Keratinocyte (primary cell): ENCODE data around the gene SLC25A21. TPM values are rescaled to one million over a fixed set of nuclear protein-coding genes. Genes with fewer than 3 reads are reported as not detected.

ENCODE experiments used
- DNase-seq: peaks from one replicate; pipeline ENCODE4 v3.0.0-alpha.2; 2011; ENCODE audit warnings: low read depth, missing footprints, low spot score
- FAIRE-seq: peaks from 2 replicates; lab custom pipeline; 2011; peaks lifted over from hg19 to GRCh38; lab: Jason Lieb, UNC
- H2AFZ ChIP-seq: 2 replicates; pipeline ENCODE4 v1.6.0; 2012; ENCODE audit warnings: low read length, control low read depth, inconsistent platforms; ENCODE audit not compliant: control insufficient read depth
- H3K27ac ChIP-seq: 2 replicates; pipeline ENCODE4 v1.5.1; 2011; ENCODE audit warnings: low read length; ENCODE audit not compliant: control insufficient read depth, insufficient read depth
- H3K27me3 ChIP-seq: 3 replicates; pipeline ENCODE4 v1.6.0; 2011; ENCODE audit warnings: low read length; ENCODE audit not compliant: control insufficient read depth, insufficient read depth; ENCODE audit errors: extremely low read depth
- H3K36me3 ChIP-seq, 2 experiments: 2 replicates in 1 of 2; 3 replicates in 1 of 2; pipeline ENCODE4 v1.5.1; 2011; ENCODE audit warnings: low read length in 2 of 2, mild to moderate bottlenecking in 1 of 2; ENCODE audit not compliant: control insufficient read depth in 2 of 2, insufficient read depth in 2 of 2; ENCODE audit errors: extremely low read depth in 1 of 2
- H3K4me1 ChIP-seq: 3 replicates; pipeline ENCODE4 v1.5.1; 2011; ENCODE audit warnings: low read length; ENCODE audit not compliant: control insufficient read depth, insufficient read depth; ENCODE audit errors: extremely low read depth
- H3K4me2 ChIP-seq: 3 replicates; pipeline ENCODE4 v1.6.0; 2011; ENCODE audit warnings: low read depth, low read length; ENCODE audit not compliant: control insufficient read depth, insufficient read depth; ENCODE audit errors: extremely low read depth
- H3K4me3 ChIP-seq, 3 experiments: fragments of 200-600 bp in 1 of 3; sonication (generic) in 1 of 3; 2 replicates in 2 of 3; 3 replicates in 1 of 3; pipeline ENCODE4 v1.5.1; 2011 to 2016; ENCODE audit warnings: low read length in 3 of 3, mild to moderate bottlenecking in 3 of 3, control low read depth in 2 of 3, inconsistent platforms in 1 of 3, low read depth in 1 of 3, mixed read lengths in 1 of 3, mixed run types in 1 of 3, moderate library complexity in 1 of 3; ENCODE audit not compliant: control insufficient read depth in 2 of 3, insufficient read depth in 2 of 3; ENCODE audit errors: extremely low read depth in 1 of 3
- H3K79me2 ChIP-seq: 2 replicates; pipeline ENCODE4 v1.6.0; 2012; ENCODE audit warnings: low read length; ENCODE audit not compliant: control insufficient read depth, insufficient read depth
- H3K9ac ChIP-seq: 3 replicates; pipeline ENCODE4 v1.6.0; 2011; ENCODE audit warnings: low read length; ENCODE audit not compliant: control insufficient read depth, insufficient read depth; ENCODE audit errors: extremely low read depth
- H3K9me1 ChIP-seq: 3 replicates; pipeline ENCODE4 v1.6.0; 2011; ENCODE audit warnings: low read length; ENCODE audit not compliant: control insufficient read depth, insufficient read depth; ENCODE audit errors: extremely low read depth
- H3K9me3 ChIP-seq: 2 replicates; pipeline ENCODE4 v1.5.1; 2012; ENCODE audit warnings: low read depth, low read length; ENCODE audit not compliant: control insufficient read depth
- H4K20me1 ChIP-seq: 3 replicates; pipeline ENCODE4 v1.6.0; 2011; ENCODE audit warnings: low read length; ENCODE audit not compliant: control insufficient read depth, insufficient read depth; ENCODE audit errors: extremely low read depth
- EZH2 ChIP-seq: IDR thresholded peaks from one replicate; pipeline ENCODE4 v1.6.1; 2012; ENCODE audit warnings: inconsistent platforms, mild to moderate bottlenecking, low read length, moderate library complexity
- dilution Hi-C: fragments of 300-500 bp; cut with MboI; formaldehyde crosslinking; loops from one replicate; pipeline ENCODE4 v1.7.0; 2020; ENCODE audit warnings: low sequenced_read_pairs; ENCODE audit not compliant: extremely low pct_ligation_motif_present
- polyA plus RNA-seq, 5 experiments: library from polyadenylated mRNA; depleted of rRNA in 3 of 5; stranded (reverse) in 3 of 5; stranded (forward) in 1 of 5; unstranded in 1 of 5; fragments of >200 nt; gene quantifications; 1 replicate in 1 of 5; 2 replicates in 3 of 5; 3 replicates in 1 of 5; pipeline versions ENCODE4 v1.2.1 to v1.2.3, GENCODE V29; 2011 to 2012; ENCODE audit warnings: missing spikeins in 2 of 5, low read depth in 1 of 5, low replicate concordance in 1 of 5
- TF ChIP-seq, protein P1 (sequence below), 3 experiments: IDR thresholded peaks in 1 of 3; conservative IDR thresholded peaks in 1 of 3; optimal IDR thresholded peaks in 1 of 3; 2 replicates in 2 of 3; 3 replicates in 1 of 3; pipeline versions ENCODE3 to v1.5.1; 2011; ENCODE audit warnings: low read length in 3 of 3, mild to moderate bottlenecking in 3 of 3, moderate library complexity in 2 of 3, control low read depth in 1 of 3, inconsistent platforms in 1 of 3; ENCODE audit not compliant: insufficient read depth in 2 of 3; ENCODE audit errors: extremely low read depth in 1 of 3

Gene SLC25A21
- polyA plus RNA-seq, 1 donor (not counting 4 experiments of a cell fraction or from before 2014, with no cell fraction given): 0.66 TPM

DNA sequence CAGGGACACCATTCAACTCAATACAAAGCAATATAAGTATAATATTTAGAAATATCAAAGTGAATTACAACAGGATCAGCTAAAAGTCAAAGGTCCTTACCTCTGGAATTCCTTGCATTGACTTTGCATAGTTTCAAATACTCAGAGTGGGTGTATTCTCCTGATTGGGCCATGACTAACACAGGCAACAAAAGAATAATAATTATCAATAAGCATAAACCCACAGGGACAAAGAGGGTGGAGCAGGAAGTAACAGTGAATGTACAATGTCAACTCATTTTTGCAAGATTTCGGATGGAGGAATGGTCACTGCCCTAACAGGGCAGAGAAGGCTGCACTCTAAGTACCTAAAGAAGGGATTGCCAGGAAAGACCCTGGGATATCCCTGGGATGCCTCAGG is 303.3 kb downstream of the SLC25A21 start:
- Histone ChIP-seq H3K27ac (no peak overlapping the region), H3K27me3 (no peaks in the 10 kb centered on the region), H4K20me1 (no peaks in the 10 kb centered on the region), H2AFZ (no peak overlapping the region), H3K4me2 (no peak overlapping the region), H3K79me2 (no peaks in the 10 kb centered on the region), H3K4me3 (no peak overlapping the region), H3K4me1 (peaks cover 2% of the 10 kb centered on the region), H3K9me3 (no peaks in the 10 kb centered on the region), H3K9ac (no peak overlapping the region), H3K36me3 (no peaks in the 10 kb centered on the region), H3K9me1 (no peaks in the 10 kb centered on the region)
- DNase-seq (no peak), FAIRE-seq (no peak)
- dilution Hi-C loops: no loop called here
- no peak for TF ChIP-seq EZH2
- TF ChIP-seq, protein P1, sequence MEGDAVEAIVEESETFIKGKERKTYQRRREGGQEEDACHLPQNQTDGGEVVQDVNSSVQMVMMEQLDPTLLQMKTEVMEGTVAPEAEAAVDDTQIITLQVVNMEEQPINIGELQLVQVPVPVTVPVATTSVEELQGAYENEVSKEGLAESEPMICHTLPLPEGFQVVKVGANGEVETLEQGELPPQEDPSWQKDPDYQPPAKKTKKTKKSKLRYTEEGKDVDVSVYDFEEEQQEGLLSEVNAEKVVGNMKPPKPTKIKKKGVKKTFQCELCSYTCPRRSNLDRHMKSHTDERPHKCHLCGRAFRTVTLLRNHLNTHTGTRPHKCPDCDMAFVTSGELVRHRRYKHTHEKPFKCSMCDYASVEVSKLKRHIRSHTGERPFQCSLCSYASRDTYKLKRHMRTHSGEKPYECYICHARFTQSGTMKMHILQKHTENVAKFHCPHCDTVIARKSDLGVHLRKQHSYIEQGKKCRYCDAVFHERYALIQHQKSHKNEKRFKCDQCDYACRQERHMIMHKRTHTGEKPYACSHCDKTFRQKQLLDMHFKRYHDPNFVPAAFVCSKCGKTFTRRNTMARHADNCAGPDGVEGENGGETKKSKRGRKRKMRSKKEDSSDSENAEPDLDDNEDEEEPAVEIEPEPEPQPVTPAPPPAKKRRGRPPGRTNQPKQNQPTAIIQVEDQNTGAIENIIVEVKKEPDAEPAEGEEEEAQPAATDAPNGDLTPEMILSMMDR (optimal IDR thresholded peaks at IDR 0.05 in 1 of 3, IDR thresholded peaks at IDR 0.05 in 1 of 3, conservative IDR thresholded peaks at IDR 0.05 in 1 of 3; ENCODE audit: extremely low read depth in 1 of 3, insufficient read depth in 2 of 3, low read length in 3 of 3): no peak

GRCh38 chr14:36866867-36867266 is 305.5 kb downstream of the SLC25A21 start:
- no peaks in the 10 kb centered on the region for H3K79me2 ChIP-seq
- no peak for TF ChIP-seq EZH2
- TF ChIP-seq, protein P1 (optimal IDR thresholded peaks at IDR 0.05 in 1 of 3, IDR thresholded peaks at IDR 0.05 in 1 of 3, conservative IDR thresholded peaks at IDR 0.05 in 1 of 3; ENCODE audit: extremely low read depth in 1 of 3, insufficient read depth in 2 of 3, low read length in 3 of 3): no peak
- H3K9ac ChIP-seq: no peak overlapping the region
- H3K4me3 ChIP-seq: no peak overlapping the region
- no peak overlapping the region for H2AFZ ChIP-seq
- H3K4me1 ChIP-seq: no peaks in the 10 kb centered on the region
- DNase-seq: no peak
- no peak for FAIRE-seq
- H3K4me2 ChIP-seq: no peak overlapping the region
- H3K36me3 ChIP-seq: no peaks in the 10 kb centered on the region
- dilution Hi-C loops: no loop called here
- no peak overlapping the region for H3K27ac ChIP-seq
- H3K9me1 ChIP-seq: no peaks in the 10 kb centered on the region
- H4K20me1 ChIP-seq: no peaks in the 10 kb centered on the region
- no peaks in the 10 kb centered on the region for H3K27me3 ChIP-seq
- no peaks in the 10 kb centered on the region for H3K9me3 ChIP-seq
